GM23248 (cell line): Measurements from ENCODE around the gene SLC30A10.

Source experiments
- EZH2 ChIP-seq: fragments of 200-600 bp; sonication (generic); IDR thresholded peaks from 2 replicates; pipeline ENCODE4 v1.6.1; 2018; ENCODE audit warnings: antibody characterized with exemption, mild to moderate bottlenecking; ENCODE audit not compliant: insufficient read depth, poor library complexity, severe bottlenecking
- EZH2phosphoT487 ChIP-seq: fragments of 200-600 bp; sonication (generic); IDR thresholded peaks from 2 replicates; pipeline ENCODE4 v1.6.1; 2018; ENCODE audit warnings: antibody characterized with exemption, moderate library complexity, mild to moderate bottlenecking, low read depth; ENCODE audit not compliant: insufficient read depth

DNA sequence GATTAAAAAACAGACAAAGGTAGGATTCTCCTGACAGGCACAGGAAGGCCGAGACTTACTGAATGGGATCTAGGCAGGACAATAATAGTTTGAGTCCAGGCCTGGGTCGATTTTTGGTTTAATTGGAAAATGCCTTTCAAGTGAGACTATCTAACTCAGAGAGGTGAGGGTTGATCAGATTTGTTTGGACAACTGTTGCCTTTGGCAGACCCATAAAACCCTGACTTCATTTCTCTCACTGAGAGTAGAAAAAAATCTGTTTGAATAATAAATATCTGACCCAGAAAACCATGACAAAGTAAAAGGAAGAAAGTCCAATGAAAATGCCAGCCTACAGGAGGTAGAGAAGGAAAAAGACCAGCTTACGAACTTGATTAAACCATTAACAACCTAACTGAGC is 12.3 kb upstream of the SLC30A10 start:
- TF ChIP-seq EZH2 (no peak), EZH2phosphoT487 (no peak)
